Peyer's patch (tissue), 4 donors: ENCODE measurements around the gene DEGS2.

Experiments used
- CTCF ChIP-seq, 6 experiments: fragments of 450-650 bp in 4 of 6; fragments of 200-600 bp in 2 of 6; sonication (generic) in 1 of 6; IDR thresholded peaks; one replicate each; pipeline ENCODE4 v1.5.1; 2017 to 2019; ENCODE audit warnings: antibody characterized with exemption in 6 of 6, mild to moderate bottlenecking in 3 of 6, moderate library complexity in 1 of 6
- POLR2A ChIP-seq, 2 donors: fragments of 450-650 bp; IDR thresholded peaks; one replicate each; pipeline ENCODE4 v1.5.1; 2017; ENCODE audit warnings: antibody characterized with exemption in 2 of 2, mild to moderate bottlenecking in 2 of 2, moderate library complexity in 2 of 2

- TF ChIP-seq CTCF (IDR thresholded peaks at IDR 0.05) = no peak
- no peak for TF ChIP-seq POLR2A (IDR thresholded peaks at IDR 0.05)
Observed at GRCh38 chr14:100132903-100133510, 26.4 kb downstream of the DEGS2 start.
